Upper lobe of right lung (tissue), 1 donor: ENCODE measurements around the gene BRWD1. TPM values are rescaled to one million over a fixed set of nuclear protein-coding genes. Genes with fewer than 3 reads are reported as not detected.
"Not testable (repeated sequence)": the region's sequence is repeated elsewhere in the genome, so short reads cannot be mapped to it uniquely, and the experiment has no call there.

Source experiments
- ATAC-seq: fragments of 200-7000 bp; cut with Tn5 transposase; one replicate; pipeline ENCODE4 v1.9.1; 2020; ENCODE audit warnings: mild to moderate bottlenecking, moderate library complexity
- DNase-seq: peaks from one replicate; pipeline ENCODE4 v3.0.0-alpha.2; 2020
- H3K27ac ChIP-seq: fragments of 200-600 bp; one replicate; pipeline ENCODE4 v1.8.0; 2022
- H3K27me3 ChIP-seq: fragments of 200-600 bp; one replicate; pipeline ENCODE4 v1.8.0; 2022; ENCODE audit warnings: mild to moderate bottlenecking
- H3K36me3 ChIP-seq: fragments of 200-600 bp; one replicate; pipeline ENCODE4 v1.8.0; 2022
- H3K4me1 ChIP-seq: fragments of 200-600 bp; one replicate; pipeline ENCODE4 v1.8.0; 2022
- H3K4me3 ChIP-seq: fragments of 200-600 bp; one replicate; pipeline ENCODE4 v1.8.0; 2022; ENCODE audit warnings: mild to moderate bottlenecking
- H3K9me3 ChIP-seq: fragments of 200-600 bp; one replicate; pipeline ENCODE4 v1.8.0; 2022
- CTCF ChIP-seq: fragments of 200-600 bp; IDR thresholded peaks from one replicate; pipeline ENCODE4 v1.8.0; 2022; ENCODE audit warnings: antibody characterized with exemption
- intact Hi-C: fragments of 100-400 bp; cut with DNase I; formaldehyde crosslinking; loops from one replicate; pipeline ENCODE4 v1.11.0; 2022
- total RNA-seq: library from RNA; stranded (reverse); fragmentation: NEBNext Ultra II Directional; extraction: Animal tissue kit (Norgen Biotek cat#: 25700); gene quantifications from one replicate; pipeline ENCODE4 v1.2.1, GENCODE V29; 2021
- donor health status: DM: no; HTN: yes; CAD: no; lungs with severe emphysema.

The BRWD1 gene
- total RNA-seq, 1 donor from 2014 or later, result 40.5 TPM

GRCh38 chr21:39164523-39164922 lies 148.9 kb downstream of the BRWD1 start:
- Histone ChIP-seq H3K27me3 (no peaks in the 10 kb centered on the region), H3K4me3 (no peak overlapping the region), H3K9me3 (no peaks in the 10 kb centered on the region), H3K4me1 (no peaks in the 10 kb centered on the region), H3K36me3 (no peaks in the 10 kb centered on the region), H3K27ac (no peak overlapping the region)
- intact Hi-C loops, result no loop called here
- DNase-seq (no peak), ATAC-seq (no peak)
- TF ChIP-seq CTCF, result no peak

GRCh38 chr21:39161064-39161463 lies 152.4 kb downstream of the BRWD1 start:
- DNase-seq, result no peak
- intact Hi-C loops, result no loop called here
- no peak for TF ChIP-seq CTCF
- Histone ChIP-seq H3K27me3 (no peaks in the 10 kb centered on the region), H3K36me3 (no peaks in the 10 kb centered on the region), H3K27ac (no peak overlapping the region), H3K4me1 (no peaks in the 10 kb centered on the region), H3K4me3 (no peak overlapping the region), H3K9me3 (no peaks in the 10 kb centered on the region)
- ATAC-seq, result no peak

GRCh38 chr21:39159342-39160063 lies 153.9 kb downstream of the BRWD1 start:
- intact Hi-C loops, result no loop called here
- Histone ChIP-seq H3K9me3 (no peaks in the 10 kb centered on the region), H3K4me1 (no peaks in the 10 kb centered on the region), H3K27me3 (no peaks in the 10 kb centered on the region), H3K27ac (no peak overlapping the region), H3K4me3 (no peak overlapping the region), H3K36me3 (no peaks in the 10 kb centered on the region)
- no peak for ATAC-seq
- TF ChIP-seq CTCF, result no peak
- no peak for DNase-seq

- not testable (repeated sequence) for H3K4me3 ChIP-seq
Measured at GRCh38 chr21:39157241-39157640, 156.2 kb downstream of the BRWD1 start.

GRCh38 chr21:39156024-39156423 lies 157.4 kb downstream of the BRWD1 start:
- DNase-seq (no peak), ATAC-seq (no peak)
- Histone ChIP-seq H3K9me3 (no peaks in the 10 kb centered on the region), H3K4me3 (no peak overlapping the region), H3K27me3 (no peaks in the 10 kb centered on the region), H3K36me3 (no peaks in the 10 kb centered on the region), H3K27ac (no peak overlapping the region), H3K4me1 (no peaks in the 10 kb centered on the region)
- no peak for TF ChIP-seq CTCF
- intact Hi-C loops, result no loop called here

More at GRCh38 chr21:39157241-39157640, 156.2 kb downstream of the BRWD1 start:
- ATAC-seq, H3K27ac ChIP-seq, H3K36me3 ChIP-seq, H3K27me3 ChIP-seq, H3K9me3 ChIP-seq, DNase-seq, intact Hi-C loops, H3K4me1 ChIP-seq: not testable (repeated sequence)

GRCh38 chr21:39155578-39155977 lies 157.9 kb downstream of the BRWD1 start:
- no peaks in the 10 kb centered on the region for H3K36me3 ChIP-seq
- no peak for TF ChIP-seq CTCF
- intact Hi-C loops, result no loop called here
- DNase-seq, result no peak
- H3K27ac ChIP-seq, result no peak overlapping the region
- no peak for ATAC-seq
- H3K4me1 ChIP-seq, result no peaks in the 10 kb centered on the region
- no peak overlapping the region for H3K4me3 ChIP-seq
- no peaks in the 10 kb centered on the region for H3K9me3 ChIP-seq
- H3K27me3 ChIP-seq, result no peaks in the 10 kb centered on the region
